Neural cell (in vitro differentiated cells): ENCODE data around the gene CAPN10.

ENCODE experiments used
- EZH2 ChIP-seq: fragments of 200-600, 300-800 bp; shearing (Covaris generic), sonication (generic); IDR thresholded peaks from 2 replicates; pipeline ENCODE4 v1.6.1; 2014; ENCODE audit warnings: antibody characterized with exemption, low read length, borderline replicate concordance, mild to moderate bottlenecking; ENCODE audit not compliant: insufficient read depth, poor library complexity, severe bottlenecking
- MXI1 ChIP-seq: fragments of 450-650 bp; conservative IDR thresholded peaks from 2 replicates; pipeline ENCODE4 v1.6.1; 2014; ENCODE audit warnings: antibody characterized with exemption, mild to moderate bottlenecking; ENCODE audit not compliant: poor library complexity, severe bottlenecking
- RAD21 ChIP-seq: fragments of 450-650 bp; conservative IDR thresholded peaks from 2 replicates; pipeline ENCODE4 v1.6.1; 2014; ENCODE audit warnings: antibody characterized with exemption, mild to moderate bottlenecking, moderate library complexity
- SMC3 ChIP-seq: fragments of 450-650 bp; conservative IDR thresholded peaks from 2 replicates; pipeline ENCODE4 v1.6.1; 2014; ENCODE audit warnings: antibody characterized with exemption, mild to moderate bottlenecking, moderate library complexity; ENCODE audit not compliant: poor library complexity
- TAF1 ChIP-seq: IDR thresholded peaks from 2 replicates; pipeline ENCODE4 v1.6.1; 2012; ENCODE audit warnings: low read depth
- TF ChIP-seq, protein P1 (sequence below): fragments of 450-650 bp; IDR thresholded peaks from 2 replicates; pipeline ENCODE4 v1.5.1; 2014; ENCODE audit warnings: antibody characterized with exemption, mild to moderate bottlenecking, moderate library complexity; ENCODE audit not compliant: poor library complexity, severe bottlenecking

GRCh38 chr2:240642806-240643092 lies 56.2 kb downstream of the CAPN10 start:
- TF ChIP-seq, protein P1, sequence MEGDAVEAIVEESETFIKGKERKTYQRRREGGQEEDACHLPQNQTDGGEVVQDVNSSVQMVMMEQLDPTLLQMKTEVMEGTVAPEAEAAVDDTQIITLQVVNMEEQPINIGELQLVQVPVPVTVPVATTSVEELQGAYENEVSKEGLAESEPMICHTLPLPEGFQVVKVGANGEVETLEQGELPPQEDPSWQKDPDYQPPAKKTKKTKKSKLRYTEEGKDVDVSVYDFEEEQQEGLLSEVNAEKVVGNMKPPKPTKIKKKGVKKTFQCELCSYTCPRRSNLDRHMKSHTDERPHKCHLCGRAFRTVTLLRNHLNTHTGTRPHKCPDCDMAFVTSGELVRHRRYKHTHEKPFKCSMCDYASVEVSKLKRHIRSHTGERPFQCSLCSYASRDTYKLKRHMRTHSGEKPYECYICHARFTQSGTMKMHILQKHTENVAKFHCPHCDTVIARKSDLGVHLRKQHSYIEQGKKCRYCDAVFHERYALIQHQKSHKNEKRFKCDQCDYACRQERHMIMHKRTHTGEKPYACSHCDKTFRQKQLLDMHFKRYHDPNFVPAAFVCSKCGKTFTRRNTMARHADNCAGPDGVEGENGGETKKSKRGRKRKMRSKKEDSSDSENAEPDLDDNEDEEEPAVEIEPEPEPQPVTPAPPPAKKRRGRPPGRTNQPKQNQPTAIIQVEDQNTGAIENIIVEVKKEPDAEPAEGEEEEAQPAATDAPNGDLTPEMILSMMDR = no peak
- TF ChIP-seq SMC3 = no peak
- no peak for TF ChIP-seq EZH2
- no peak for TF ChIP-seq RAD21
- no peak for TF ChIP-seq MXI1
- no peak for TF ChIP-seq TAF1
